LNCaP clone FGC (cell line): ENCODE results near the gene CENPF.
"Not testable (repeated sequence)": the region's sequence is repeated elsewhere in the genome, so short reads cannot be mapped to it uniquely, and the experiment has no call there.

Experiments
- DNase-seq: peaks from one replicate; pipeline ENCODE4 v3.0.0-alpha.2; 2011; ENCODE audit warnings: low read depth
- H3K4me3 ChIP-seq: 2 replicates; pipeline ENCODE4 v1.5.1; 2011; ENCODE audit warnings: mild to moderate bottlenecking, low read depth, low read length, control low read depth
- TF ChIP-seq, protein P1 (sequence below): IDR thresholded peaks from 2 replicates; pipeline ENCODE4 v1.5.1; 2012; ENCODE audit warnings: mild to moderate bottlenecking; ENCODE audit not compliant: control insufficient read depth, insufficient read depth; ENCODE audit errors: extremely low read depth

CENPF gene

DNA sequence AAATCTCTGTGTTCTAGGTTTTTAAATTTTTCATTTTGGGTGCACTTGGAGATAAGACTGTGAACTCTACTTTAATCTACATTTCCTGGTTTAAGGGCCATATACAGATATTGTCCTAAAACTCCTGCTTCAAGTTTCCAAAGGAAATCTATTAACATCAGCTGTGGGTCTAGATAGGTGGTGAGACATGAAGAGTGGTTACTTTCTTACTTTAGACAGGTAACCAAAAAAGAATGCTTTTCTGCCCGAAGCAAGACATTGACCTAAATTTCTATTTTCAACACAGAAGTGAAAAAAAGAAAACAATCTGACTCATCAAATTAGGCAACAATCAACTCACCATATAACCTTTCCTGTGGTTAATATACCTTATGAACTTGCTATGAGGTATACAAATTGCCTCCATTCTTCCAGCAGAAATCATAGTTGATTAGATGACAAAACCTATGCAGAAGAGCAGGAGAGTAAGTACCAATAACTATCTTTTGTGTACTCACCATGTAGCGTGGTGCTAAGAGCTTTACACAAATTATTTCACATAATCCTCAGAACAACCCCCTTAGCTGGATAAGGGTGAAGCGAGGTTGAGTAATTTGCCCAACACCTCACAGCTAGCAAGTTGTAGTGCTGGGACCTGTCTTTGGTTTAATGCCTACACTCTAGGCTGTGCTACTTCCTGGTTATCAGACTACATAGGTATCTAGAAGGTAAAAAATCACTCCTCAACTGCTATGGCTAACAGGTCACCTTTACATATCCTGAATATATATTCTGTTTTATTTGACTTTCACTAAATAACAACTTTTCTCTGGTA, 28.2 kb upstream of the CENPF start:
- no peak for DNase-seq
- no peak overlapping the region for H3K4me3 ChIP-seq
- TF ChIP-seq, protein P1, sequence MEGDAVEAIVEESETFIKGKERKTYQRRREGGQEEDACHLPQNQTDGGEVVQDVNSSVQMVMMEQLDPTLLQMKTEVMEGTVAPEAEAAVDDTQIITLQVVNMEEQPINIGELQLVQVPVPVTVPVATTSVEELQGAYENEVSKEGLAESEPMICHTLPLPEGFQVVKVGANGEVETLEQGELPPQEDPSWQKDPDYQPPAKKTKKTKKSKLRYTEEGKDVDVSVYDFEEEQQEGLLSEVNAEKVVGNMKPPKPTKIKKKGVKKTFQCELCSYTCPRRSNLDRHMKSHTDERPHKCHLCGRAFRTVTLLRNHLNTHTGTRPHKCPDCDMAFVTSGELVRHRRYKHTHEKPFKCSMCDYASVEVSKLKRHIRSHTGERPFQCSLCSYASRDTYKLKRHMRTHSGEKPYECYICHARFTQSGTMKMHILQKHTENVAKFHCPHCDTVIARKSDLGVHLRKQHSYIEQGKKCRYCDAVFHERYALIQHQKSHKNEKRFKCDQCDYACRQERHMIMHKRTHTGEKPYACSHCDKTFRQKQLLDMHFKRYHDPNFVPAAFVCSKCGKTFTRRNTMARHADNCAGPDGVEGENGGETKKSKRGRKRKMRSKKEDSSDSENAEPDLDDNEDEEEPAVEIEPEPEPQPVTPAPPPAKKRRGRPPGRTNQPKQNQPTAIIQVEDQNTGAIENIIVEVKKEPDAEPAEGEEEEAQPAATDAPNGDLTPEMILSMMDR, result no peak

DNA sequence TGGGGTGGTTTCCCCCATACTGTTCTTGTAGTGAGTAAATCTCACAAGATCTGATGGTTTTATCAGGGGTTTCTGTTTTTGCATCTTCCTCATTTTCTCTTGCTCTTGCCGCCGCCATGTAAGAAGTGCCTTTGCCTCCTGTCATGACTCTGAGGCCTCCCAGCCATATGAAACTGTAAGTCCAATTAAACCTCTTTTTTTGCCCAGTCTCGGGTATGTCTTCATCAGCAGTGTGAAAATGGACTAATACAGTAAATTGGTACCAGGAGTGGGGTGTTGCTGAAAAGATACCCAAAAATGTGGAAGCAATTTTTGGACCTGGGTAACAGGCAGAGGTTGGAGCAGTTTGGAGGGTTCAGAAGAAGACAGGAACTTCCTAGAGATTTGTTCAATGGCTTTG, 26.9 kb upstream of the CENPF start:
- not testable (repeated sequence) for H3K4me3 ChIP-seq, DNase-seq

DNA sequence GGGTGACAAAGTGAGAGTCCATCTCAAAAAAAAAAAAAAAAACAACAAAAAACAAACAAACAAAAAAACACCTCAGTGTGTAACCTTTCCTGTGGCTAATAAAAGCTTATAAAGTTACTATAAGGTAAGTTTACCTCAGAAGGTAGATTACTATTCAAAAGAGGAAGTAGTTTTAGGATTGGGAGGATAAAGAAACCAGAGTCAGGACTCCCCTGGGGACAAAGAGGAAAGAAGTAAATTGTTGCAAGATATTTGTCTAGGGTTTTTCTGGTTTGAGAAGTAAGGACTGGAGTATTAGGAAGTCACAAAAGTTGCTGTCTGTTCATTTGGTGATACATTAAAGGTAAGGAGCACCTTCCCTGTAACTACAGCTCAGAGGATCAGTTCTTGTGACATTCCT, 23.8 kb upstream of the CENPF start:
- no peak for DNase-seq
- TF ChIP-seq, protein P1, result no peak
- H3K4me3 ChIP-seq, result no peak overlapping the region

DNA sequence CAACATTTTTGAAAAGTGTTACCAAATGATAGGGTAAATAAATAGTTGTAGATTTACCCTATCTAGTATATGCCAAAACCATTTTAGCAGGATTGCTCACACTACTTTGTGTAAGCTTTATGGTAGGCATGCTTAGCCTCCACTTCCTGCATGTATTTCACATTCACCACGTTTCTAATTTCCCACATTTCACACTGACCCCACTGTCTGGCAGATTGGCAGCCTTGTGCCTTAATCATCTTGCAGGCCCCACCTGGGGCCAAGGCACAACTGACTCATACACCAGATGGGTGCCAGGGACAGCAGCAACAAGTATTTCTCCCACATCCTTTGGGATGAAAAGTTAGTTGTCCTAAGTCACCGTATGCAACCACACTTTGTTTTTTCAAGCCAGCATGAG, 21.2 kb upstream of the CENPF start:
- no peak for DNase-seq
- TF ChIP-seq, protein P1, result no peak
- H3K4me3 ChIP-seq, result no peak overlapping the region

DNA sequence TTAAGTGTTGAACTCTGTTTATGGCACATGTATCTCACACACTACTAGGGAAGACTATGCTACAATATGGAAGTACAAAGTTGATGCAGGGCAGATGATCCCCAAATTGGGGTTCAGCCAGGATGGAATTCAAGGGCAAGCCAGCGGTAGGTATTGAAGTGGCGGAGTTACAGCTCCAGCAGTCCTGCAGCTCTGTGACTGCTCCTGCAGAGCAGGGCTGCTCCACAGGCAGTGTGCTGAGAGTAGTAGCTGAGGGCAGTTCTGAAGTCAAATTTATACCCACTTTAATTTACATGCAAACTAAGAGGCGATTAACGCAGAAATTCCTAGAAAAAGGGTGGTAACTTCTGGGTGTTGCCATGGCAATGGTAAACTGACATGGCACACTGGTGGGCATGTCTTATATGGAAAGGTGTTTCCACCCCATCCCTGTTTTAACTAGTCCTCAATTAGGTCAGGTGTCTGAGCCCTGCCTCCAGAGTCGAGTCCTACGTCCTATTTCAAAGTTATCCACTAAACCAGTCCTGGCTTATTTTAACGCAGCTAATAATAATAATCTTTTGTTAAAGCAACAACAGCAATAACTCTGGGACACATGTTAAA, 20.6 kb upstream of the CENPF start:
- no peak for DNase-seq
- TF ChIP-seq, protein P1, result no peak
- no peak overlapping the region for H3K4me3 ChIP-seq

DNA sequence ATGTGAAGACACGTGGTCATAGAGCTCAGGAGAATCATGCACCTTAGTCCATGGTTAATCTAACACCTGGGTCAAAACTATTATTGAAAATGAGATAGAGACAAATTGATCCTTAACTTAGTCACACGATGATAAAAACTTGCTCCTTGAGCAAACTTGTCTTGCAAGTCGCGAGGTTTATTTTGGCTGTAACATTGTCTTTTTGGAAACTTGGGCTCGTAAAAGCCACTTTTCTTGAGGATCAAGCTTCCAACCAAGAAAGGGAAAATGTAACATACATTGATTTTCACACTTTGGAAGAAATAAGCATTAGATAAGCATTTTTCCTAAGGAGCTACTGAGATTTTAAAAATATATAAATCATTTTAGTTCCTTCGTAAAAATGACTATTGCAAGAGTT, 19.9 kb upstream of the CENPF start:
- TF ChIP-seq, protein P1, result no peak
- no peak overlapping the region for H3K4me3 ChIP-seq
- peak; percentile 53 for DNase-seq

DNA sequence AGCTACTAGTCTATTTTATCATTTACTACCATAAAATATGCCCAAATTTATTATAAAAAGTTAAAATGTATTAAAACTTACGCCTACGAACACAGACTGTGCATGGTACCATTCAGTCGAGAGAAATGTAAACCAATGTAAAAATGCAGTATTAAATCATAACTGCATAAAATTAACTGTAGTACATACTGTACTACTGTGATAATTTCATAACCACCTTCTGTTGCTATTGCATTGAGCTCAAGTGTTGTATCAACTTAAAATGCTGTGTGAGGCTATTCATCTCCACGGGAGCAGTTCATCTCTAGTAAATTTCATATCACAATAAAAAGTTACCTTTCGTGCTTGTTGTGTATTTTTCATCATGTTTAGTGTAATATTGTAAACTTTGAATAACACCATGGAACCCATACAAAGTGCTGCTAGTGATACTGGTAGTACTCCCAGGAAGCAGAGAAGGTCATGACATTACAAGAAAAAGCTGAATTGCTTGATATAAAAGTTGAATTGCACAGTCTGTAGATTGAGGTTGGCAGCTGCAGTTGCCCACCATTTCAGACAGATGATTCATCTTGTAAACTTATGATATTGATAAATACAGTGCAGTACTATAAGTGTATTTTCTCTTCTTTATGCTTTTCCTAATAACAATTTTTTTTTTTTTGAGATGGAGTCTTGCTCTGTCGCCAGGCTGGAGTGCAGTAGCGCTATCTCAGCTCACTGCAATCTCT, 19.0 kb upstream of the CENPF start:
- no peak overlapping the region for H3K4me3 ChIP-seq
- no peak for DNase-seq
- TF ChIP-seq, protein P1, result no peak
